PFSK-1 (cell line): ENCODE measurements around the gene LTB.

Experiments
- POLR2AphosphoS5 ChIP-seq: IDR thresholded peaks from 2 replicates; pipeline ENCODE4 v1.6.1; 2012; ENCODE audit warnings: low read depth, mild to moderate bottlenecking, control low read depth, low read length, moderate library complexity
- SIN3A ChIP-seq: IDR thresholded peaks from 2 replicates; pipeline ENCODE4 v1.6.1; 2012; ENCODE audit warnings: mild to moderate bottlenecking, low read length, moderate library complexity, borderline replicate concordance; ENCODE audit not compliant: insufficient read depth
- TAF1 ChIP-seq: IDR thresholded peaks from 2 replicates; pipeline ENCODE4 v1.6.1; 2012; ENCODE audit warnings: low read length, control low read depth, borderline replicate concordance; ENCODE audit not compliant: insufficient read depth

DNA sequence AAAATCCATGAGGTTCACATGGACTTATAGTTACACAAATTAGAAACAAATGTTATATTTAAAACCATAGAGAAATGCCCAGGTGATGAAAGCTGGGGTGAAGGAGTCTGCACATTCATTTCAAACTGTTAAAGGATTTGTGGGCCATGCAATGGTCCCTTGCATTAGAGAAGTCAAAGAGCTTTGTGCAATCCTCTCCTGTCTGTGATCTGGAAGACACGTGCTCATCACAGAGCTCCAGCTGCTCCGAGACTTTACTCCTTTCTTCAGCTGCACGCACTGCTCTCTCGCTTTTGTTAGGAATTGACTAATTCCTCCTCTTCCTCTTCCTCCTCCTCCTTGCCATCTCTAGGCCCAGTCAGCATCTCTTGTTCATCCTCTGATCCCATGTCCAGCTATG, 28.7 kb upstream of the LTB start:
- TF ChIP-seq TAF1 (no peak), POLR2AphosphoS5 (no peak), SIN3A (no peak)
